GM18520 (cell line): Measurements from ENCODE around the gene ADIPOR2.

Experiments used
- ATAC-seq: cut with Tn5 transposase; IDR thresholded peaks from one replicate; pipeline ENCODE4 v1.9.1; 2021; ENCODE audit not compliant: unreplicated experiment

ADIPOR2 gene

GRCh38 chr12:1826867-1827705 lies 136.2 kb downstream of the ADIPOR2 start:
- no peak for ATAC-seq

GRCh38 chr12:1827826-1828805 lies 137.2 kb downstream of the ADIPOR2 start:
- ATAC-seq = no peak

GRCh38 chr12:1828856-1829255 lies 138.0 kb downstream of the ADIPOR2 start:
- ATAC-seq = no peak

- ATAC-seq = no peak
Observed at GRCh38 chr12:1829306-1829900, 138.5 kb downstream of the ADIPOR2 start.

- no peak for ATAC-seq
Observed at GRCh38 chr12:1830401-1830845, 139.6 kb downstream of the ADIPOR2 start.

- no peak for ATAC-seq
Observed at GRCh38 chr12:1830981-1831963, 140.4 kb downstream of the ADIPOR2 start.

GRCh38 chr12:1832801-1833595 lies 142.1 kb downstream of the ADIPOR2 start:
- no peak for ATAC-seq

GRCh38 chr12:1833596-1834028 lies 142.7 kb downstream of the ADIPOR2 start:
- ATAC-seq = no peak

GRCh38 chr12:1834186-1834925 lies 143.5 kb downstream of the ADIPOR2 start:
- ATAC-seq = no peak

- ATAC-seq = no peak
Observed at GRCh38 chr12:1835211-1836131, 144.6 kb downstream of the ADIPOR2 start.

- ATAC-seq = no peak
Observed at GRCh38 chr12:1836241-1836803, 145.5 kb downstream of the ADIPOR2 start.

GRCh38 chr12:1836854-1837421 lies 146.1 kb downstream of the ADIPOR2 start:
- no peak for ATAC-seq

GRCh38 chr12:1837541-1838204 lies 146.8 kb downstream of the ADIPOR2 start:
- ATAC-seq = no peak
